ENCODE data around the gene CCDC71. TPM values are rescaled to one million over a fixed set of nuclear protein-coding genes. Genes with fewer than 3 reads are reported as not detected.

Gene CCDC71
- total RNA-seq, 1 donor from 2014 or later = 29.4 TPM

- Mint-ChIP-seq H3K27me3 (ENCODE audit: low read depth) (no peaks in the 10 kb centered on the region), H3K9me3 (no peaks in the 10 kb centered on the region)
Measured at GRCh38 chr3:49181351-49181750, 15.2 kb upstream of the CCDC71 start.

DNA sequence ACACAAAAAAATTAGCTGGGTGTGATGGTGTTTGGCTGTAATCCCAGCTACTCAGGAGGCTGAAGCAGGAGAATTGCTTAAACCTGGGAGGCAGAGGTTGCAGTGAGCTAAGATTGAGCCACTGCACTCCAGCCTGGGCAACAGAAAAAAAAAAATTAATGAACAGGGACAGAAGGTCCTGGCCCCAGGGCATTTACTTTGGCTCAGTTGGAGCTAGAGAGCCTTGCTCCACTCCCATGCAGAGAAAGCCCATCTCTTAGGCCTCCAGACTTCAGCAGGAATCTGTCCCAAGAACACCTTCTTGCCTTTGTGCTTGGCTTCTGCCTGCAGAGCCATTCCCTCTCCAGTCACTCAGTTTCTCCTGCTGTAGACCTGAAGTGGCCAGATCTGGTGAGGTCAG is 14.0 kb upstream of the CCDC71 start:
- Mint-ChIP-seq H3K36me3 (ENCODE audit: low read depth) (no peaks in the 10 kb centered on the region), H3K9me3 (no peaks in the 10 kb centered on the region), H3K4me3 (no peak overlapping the region), H3K4me1 (peaks cover 3% of the 10 kb centered on the region), H3K27ac (ENCODE audit: unreplicated experiment) (no peak overlapping the region), H3K27me3 (ENCODE audit: low read depth) (no peaks in the 10 kb centered on the region)
- TF ChIP-seq CTCF (conservative IDR thresholded peaks at IDR 0.05) = no peak
- no peak for DNase-seq (ENCODE audit: low read depth, low spot score)

More at GRCh38 chr3:49181351-49181750, 15.2 kb upstream of the CCDC71 start:
- Mint-ChIP-seq H3K36me3 (ENCODE audit: low read depth) (no peaks in the 10 kb centered on the region), H3K27ac (ENCODE audit: unreplicated experiment) (no peak overlapping the region), H3K4me1 (no peaks in the 10 kb centered on the region), H3K4me3 (no peak overlapping the region)
- no peak for TF ChIP-seq CTCF (conservative IDR thresholded peaks at IDR 0.05)
- DNase-seq (ENCODE audit: low read depth, low spot score) = no peak

GRCh38 chr3:49177073-49177472 is 10.9 kb upstream of the CCDC71 start:
- Mint-ChIP-seq H3K27me3 (ENCODE audit: low read depth) (no peaks in the 10 kb centered on the region), H3K36me3 (ENCODE audit: low read depth) (no peaks in the 10 kb centered on the region), H3K9me3 (no peaks in the 10 kb centered on the region), H3K4me3 (peak overlapping the region; percentile 38), H3K4me1 (peaks cover 32% of the 10 kb centered on the region), H3K27ac (ENCODE audit: unreplicated experiment) (peak overlapping the region; percentile 43)
- no peak for DNase-seq (ENCODE audit: low read depth, low spot score)
- TF ChIP-seq CTCF (conservative IDR thresholded peaks at IDR 0.05) = no peak

DNA sequence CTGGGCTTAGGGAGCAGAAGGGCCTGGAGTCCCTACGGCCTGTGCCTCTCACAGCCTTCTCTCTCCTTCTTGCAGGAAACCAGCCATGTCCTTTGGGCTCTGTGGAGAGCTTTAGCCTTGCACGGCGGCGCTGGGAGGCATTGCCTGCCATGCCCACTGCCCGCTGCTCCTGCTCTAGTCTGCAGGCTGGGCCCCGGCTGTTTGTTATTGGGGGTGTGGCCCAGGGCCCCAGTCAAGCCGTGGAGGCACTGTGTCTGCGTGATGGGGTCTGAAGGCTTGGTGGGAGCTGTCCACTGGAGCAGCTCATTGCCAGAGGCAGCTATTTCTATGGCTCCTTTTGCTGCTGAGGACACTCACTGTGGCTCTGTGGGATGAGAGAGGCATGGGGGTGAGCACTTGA is 9.4 kb upstream of the CCDC71 start:
- H3K27me3 Mint-ChIP-seq (ENCODE audit: low read depth) = no peaks in the 10 kb centered on the region
- H3K4me1 Mint-ChIP-seq = peaks cover 43% of the 10 kb centered on the region
- no peaks in the 10 kb centered on the region for H3K36me3 Mint-ChIP-seq (ENCODE audit: low read depth)
- H3K9me3 Mint-ChIP-seq = no peaks in the 10 kb centered on the region
- no peak overlapping the region for H3K27ac Mint-ChIP-seq (ENCODE audit: unreplicated experiment)
- peak overlapping the region; percentile 54 for H3K4me3 Mint-ChIP-seq
- no peak for DNase-seq (ENCODE audit: low read depth, low spot score)
- TF ChIP-seq CTCF (conservative IDR thresholded peaks at IDR 0.05) = no peak

GRCh38 chr3:49174397-49174985 is 8.4 kb upstream of the CCDC71 start:
- no peak for TF ChIP-seq CTCF (conservative IDR thresholded peaks at IDR 0.05)
- no peaks in the 10 kb centered on the region for H3K36me3 Mint-ChIP-seq (ENCODE audit: low read depth)
- H3K27ac Mint-ChIP-seq (ENCODE audit: unreplicated experiment) = peak overlapping the region; percentile 94
- H3K9me3 Mint-ChIP-seq = no peaks in the 10 kb centered on the region
- no peak for DNase-seq (ENCODE audit: low read depth, low spot score)
- H3K4me3 Mint-ChIP-seq = peak overlapping the region; percentile 86
- no peaks in the 10 kb centered on the region for H3K27me3 Mint-ChIP-seq (ENCODE audit: low read depth)
- H3K4me1 Mint-ChIP-seq = peaks cover 49% of the 10 kb centered on the region
